Panc1 (cell line): ENCODE measurements around the gene RRAGA. TPM values are rescaled to one million over a fixed set of nuclear protein-coding genes. Genes with fewer than 3 reads are reported as not detected.

ENCODE experiments used
- ATAC-seq: fragments of 200-7000 bp; cut with Tn5 transposase; 2 replicates; pipeline ENCODE4 v1.9.1; 2020; ENCODE audit warnings: mild to moderate bottlenecking, moderate library complexity
- BruUV-seq: library from RNA; stranded (reverse); fragments of 400-500 nt; replicated peaks from 2 replicates; lab custom pipeline; 2021; lab: Mats Ljungman, UMichigan
- CTCF ChIA-PET: fragments of 300-600 bp; sonication (Branson Sonifier 250); formaldehyde crosslinking; loops from one replicate; lab custom pipeline; 2022; ENCODE audit warnings: antibody characterized with exemption; lab: Charles Lee
- POLR2A ChIA-PET: fragments of 300-600 bp; sonication (Branson Sonifier 250); formaldehyde crosslinking; loops from one replicate; lab custom pipeline; 2022; ENCODE audit warnings: antibody characterized with exemption; lab: Charles Lee
- DNase-seq: peaks from one replicate; pipeline ENCODE4 v3.0.0-alpha.2; 2010; ENCODE audit warnings: low read depth, low spot score
- H3K27ac ChIP-seq: 2 replicates; pipeline ENCODE4 v1.5.1; 2011; ENCODE audit warnings: mild to moderate bottlenecking, low read length, inconsistent platforms
- H3K27me3 ChIP-seq: fragments of 200-500 bp; sonication (Bioruptor generic); 2 replicates; pipeline ENCODE4 v1.6.0; 2014; ENCODE audit warnings: low read length, inconsistent platforms; ENCODE audit not compliant: control insufficient read depth, insufficient read depth
- H3K36me3 ChIP-seq: fragments of 200-500 bp; sonication (Bioruptor generic); 2 replicates; pipeline ENCODE4 v1.5.1; 2014; ENCODE audit warnings: inconsistent platforms, mild to moderate bottlenecking, low read length, moderate library complexity; ENCODE audit not compliant: control insufficient read depth, insufficient read depth
- H3K4me1 ChIP-seq: 2 replicates; pipeline ENCODE4 v1.5.1; 2011; ENCODE audit warnings: inconsistent platforms, mild to moderate bottlenecking, low read length, moderate library complexity; ENCODE audit not compliant: control insufficient read depth, insufficient read depth
- H3K4me3 ChIP-seq, 2 experiments: 2 replicates each; pipeline ENCODE4 v1.5.1; 2011 to 2012; ENCODE audit warnings: low read depth in 2 of 2, low read length in 2 of 2, mild to moderate bottlenecking in 2 of 2, inconsistent platforms in 1 of 2, moderate library complexity in 1 of 2
- H3K9me3 ChIP-seq: fragments of 200-500 bp; sonication (Bioruptor generic); 2 replicates; pipeline ENCODE4 v1.5.1; 2014; ENCODE audit warnings: low read depth, mild to moderate bottlenecking, inconsistent platforms, low read length, moderate library complexity; ENCODE audit not compliant: control insufficient read depth, insufficient read depth
- POLR2AphosphoS5 ChIP-seq: IDR thresholded peaks from 2 replicates; pipeline ENCODE4 v1.6.1; 2012; ENCODE audit warnings: mild to moderate bottlenecking, low read depth, low read length, moderate library complexity
- REST ChIP-seq, 2 experiments: IDR thresholded peaks; 2 replicates each; pipeline ENCODE4 v1.6.1; 2011 to 2012; ENCODE audit warnings: low read depth in 2 of 2, control low read depth in 1 of 2, low read length in 1 of 2, mild to moderate bottlenecking in 1 of 2, moderate library complexity in 1 of 2; ENCODE audit not compliant: insufficient read depth in 1 of 2
- SIN3A ChIP-seq: IDR thresholded peaks from 2 replicates; pipeline ENCODE4 v1.6.1; 2012; ENCODE audit warnings: low read depth, mild to moderate bottlenecking, low read length, moderate library complexity, borderline replicate concordance; ENCODE audit not compliant: insufficient read depth
- TCF7L2 ChIP-seq: IDR thresholded peaks from 2 replicates; pipeline ENCODE4 v1.6.1; 2011; ENCODE audit warnings: mild to moderate bottlenecking, low read depth, low read length, inconsistent platforms
- in situ Hi-C: cut with HindIII; loops from 2 replicates; pipeline ENCODE4 v1.10.0; 2016; ENCODE audit warnings: low sequenced_read_pairs, low pct_unique_long_range_greater_than_20kb
- intact Hi-C: fragments of 100-400 bp; cut with micrococcal nuclease; formaldehyde crosslinking; loops from one replicate; pipeline ENCODE4 v1.10.0; 2022; ENCODE audit not compliant: unreplicated experiment
- total RNA-seq: library from RNA; stranded (reverse); gene quantifications from one replicate; pipeline ENCODE4 v1.2.1, GENCODE V29; 2021; ENCODE audit not compliant: unreplicated experiment
- TF ChIP-seq, protein P1 (sequence below): fragments of 450-650 bp; IDR thresholded peaks from 2 replicates; pipeline ENCODE4 v1.5.1; 2017; ENCODE audit warnings: mild to moderate bottlenecking

RRAGA gene
- total RNA-seq, 1 experiment from 2014 or later, result 23.5 TPM

GRCh38 chr9:19074836-19075235, 25.6 kb downstream of the RRAGA start:
- CTCF ChIA-PET, result no interaction called here

GRCh38 chr9:19085295-19085694, 36.1 kb downstream of the RRAGA start:
- intact Hi-C loops, result no loop called here
- no peaks in the 10 kb centered on the region for H3K27me3 ChIP-seq
- POLR2A ChIA-PET, result no interaction called here
- no peak overlapping the region for H3K27ac ChIP-seq
- no TSS peak for BruUV-seq
- TF ChIP-seq SIN3A, result no peak
- TF ChIP-seq, protein P1, sequence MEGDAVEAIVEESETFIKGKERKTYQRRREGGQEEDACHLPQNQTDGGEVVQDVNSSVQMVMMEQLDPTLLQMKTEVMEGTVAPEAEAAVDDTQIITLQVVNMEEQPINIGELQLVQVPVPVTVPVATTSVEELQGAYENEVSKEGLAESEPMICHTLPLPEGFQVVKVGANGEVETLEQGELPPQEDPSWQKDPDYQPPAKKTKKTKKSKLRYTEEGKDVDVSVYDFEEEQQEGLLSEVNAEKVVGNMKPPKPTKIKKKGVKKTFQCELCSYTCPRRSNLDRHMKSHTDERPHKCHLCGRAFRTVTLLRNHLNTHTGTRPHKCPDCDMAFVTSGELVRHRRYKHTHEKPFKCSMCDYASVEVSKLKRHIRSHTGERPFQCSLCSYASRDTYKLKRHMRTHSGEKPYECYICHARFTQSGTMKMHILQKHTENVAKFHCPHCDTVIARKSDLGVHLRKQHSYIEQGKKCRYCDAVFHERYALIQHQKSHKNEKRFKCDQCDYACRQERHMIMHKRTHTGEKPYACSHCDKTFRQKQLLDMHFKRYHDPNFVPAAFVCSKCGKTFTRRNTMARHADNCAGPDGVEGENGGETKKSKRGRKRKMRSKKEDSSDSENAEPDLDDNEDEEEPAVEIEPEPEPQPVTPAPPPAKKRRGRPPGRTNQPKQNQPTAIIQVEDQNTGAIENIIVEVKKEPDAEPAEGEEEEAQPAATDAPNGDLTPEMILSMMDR, result no peak; the same call in 1 of the 2 replicates
- TF ChIP-seq TCF7L2, result no peak
- TF ChIP-seq REST (IDR thresholded peaks at IDR 0.05; ENCODE audit: insufficient read depth in 1 of 2, low read depth in 2 of 2, low read length in 1 of 2), result no peak
- no peak for TF ChIP-seq POLR2AphosphoS5
- ATAC-seq (no peak), DNase-seq (no peak)
- in situ Hi-C loops, result no loop called here
- CTCF ChIA-PET, result interaction anchor here (0.7 kb wide), 1 partner anchor 44 kb away, joined by 5 read pairs; no protein-coding TSS in a partner anchor
- no peaks in the 10 kb centered on the region for H3K4me1 ChIP-seq
- H3K4me3 ChIP-seq, result no peak overlapping the region
- no peaks in the 10 kb centered on the region; the same call in 1 of the 2 replicates for H3K36me3 ChIP-seq
- no peaks in the 10 kb centered on the region for H3K9me3 ChIP-seq

More at GRCh38 chr9:19074836-19075235, 25.6 kb downstream of the RRAGA start:
- Histone ChIP-seq H3K27me3 (no peaks in the 10 kb centered on the region), H3K27ac (no peak overlapping the region), H3K36me3 (no peaks in the 10 kb centered on the region; the same call in 1 of the 2 replicates), H3K9me3 (no peaks in the 10 kb centered on the region), H3K4me3 (no peak overlapping the region), H3K4me1 (no peaks in the 10 kb centered on the region)
- BruUV-seq, result no TSS peak
- POLR2A ChIA-PET, result no interaction called here
- in situ Hi-C loops, result no loop called here
- DNase-seq (no peak), ATAC-seq (no peak)
- intact Hi-C loops, result no loop called here
- TF ChIP-seq POLR2AphosphoS5 (no peak), SIN3A (no peak), REST (IDR thresholded peaks at IDR 0.05; ENCODE audit: insufficient read depth in 1 of 2, low read depth in 2 of 2, low read length in 1 of 2) (no peak)
